Fibroblast of lung (primary cell): Measurements from ENCODE around the gene ZNF774. TPM values are rescaled to one million over a fixed set of nuclear protein-coding genes. Genes with fewer than 3 reads are reported as not detected.
A peak's percentile ranks its signal among the peaks of the same experiment; 100 is the strongest.

ENCODE experiments used
- DNase-seq, 2 donors: peaks; one replicate each; pipeline versions ENCODE4 v3.0.0 to v3.0.0-alpha.2; 2010; ENCODE audit warnings: low read depth in 2 of 2
- H2AFZ ChIP-seq: 2 replicates; pipeline ENCODE4 v1.5.1; 2012; ENCODE audit warnings: low read length, control low read depth, inconsistent platforms
- H3K27ac ChIP-seq: 2 replicates; pipeline ENCODE4 v1.5.1; 2011; ENCODE audit warnings: low read length, control low read depth; ENCODE audit not compliant: insufficient read depth
- H3K27me3 ChIP-seq: 2 replicates; pipeline ENCODE4 v1.5.1; 2011; ENCODE audit warnings: mild to moderate bottlenecking, low read length; ENCODE audit not compliant: control insufficient read depth, insufficient read depth
- H3K36me3 ChIP-seq: 2 replicates; pipeline ENCODE4 v1.5.1; 2011; ENCODE audit warnings: low read length; ENCODE audit not compliant: control insufficient read depth, insufficient read depth
- H3K4me1 ChIP-seq: 2 replicates; pipeline ENCODE4 v1.5.1; 2011; ENCODE audit warnings: low read length; ENCODE audit not compliant: control insufficient read depth, insufficient read depth; ENCODE audit errors: extremely low read depth
- H3K4me2 ChIP-seq: 2 replicates; pipeline ENCODE4 v1.5.1; 2011; ENCODE audit warnings: low read length, control low read depth; ENCODE audit not compliant: insufficient read depth; ENCODE audit errors: extremely low read depth
- H3K4me3 ChIP-seq, 4 experiments: fragments of 200-600 bp in 1 of 4; sonication (generic) in 1 of 4; replicated peaks in 1 of 4; 2 replicates each; pipeline ENCODE4 v1.5.1; 2011 to 2016; ENCODE audit warnings: low read length in 4 of 4, low read depth in 3 of 4, mild to moderate bottlenecking in 3 of 4, control low read depth in 2 of 4, inconsistent platforms in 1 of 4, mixed read lengths in 1 of 4; ENCODE audit not compliant: insufficient read depth in 1 of 4; ENCODE audit errors: control extremely low read depth in 1 of 4
- H3K79me2 ChIP-seq: 2 replicates; pipeline ENCODE4 v1.5.1; 2012; ENCODE audit warnings: mild to moderate bottlenecking, low read length, inconsistent platforms; ENCODE audit not compliant: control insufficient read depth, insufficient read depth
- H3K9ac ChIP-seq: 2 replicates; pipeline ENCODE4 v1.5.1; 2011; ENCODE audit warnings: mild to moderate bottlenecking, low read length, control low read depth; ENCODE audit not compliant: insufficient read depth
- H3K9me3 ChIP-seq: 2 replicates; pipeline ENCODE4 v1.5.1; 2012; ENCODE audit warnings: low read depth, low read length; ENCODE audit not compliant: control insufficient read depth, insufficient read depth
- H4K20me1 ChIP-seq: 2 replicates; pipeline ENCODE4 v1.5.1; 2011; ENCODE audit warnings: low read length; ENCODE audit not compliant: control insufficient read depth, insufficient read depth; ENCODE audit errors: extremely low read depth
- EZH2 ChIP-seq: IDR thresholded peaks from 2 replicates; pipeline ENCODE4 v1.5.1; 2012; ENCODE audit warnings: low read length, control low read depth, mild to moderate bottlenecking; ENCODE audit errors: missing control alignments
- polyA plus RNA-seq, 2 donors: library from polyadenylated mRNA; depleted of rRNA in 1 of 2; stranded (reverse) in 1 of 2; unstranded in 1 of 2; fragments of >200 nt; gene quantifications; 2 replicates each; pipeline ENCODE4 v1.2.1, GENCODE V29; 2011 to 2012; ENCODE audit warnings: missing spikeins in 1 of 2
- total RNA-seq: library from RNA; depleted of rRNA; stranded (reverse); fragments of >200 nt; gene quantifications from 2 replicates; pipeline ENCODE4 v1.2.1, GENCODE V29; 2014
- TF ChIP-seq, protein P1 (sequence below), 2 donors: IDR thresholded peaks in 1 of 2; conservative IDR thresholded peaks in 1 of 2; 1 replicate in 1 of 2; 2 replicates in 1 of 2; pipeline ENCODE4 v1.5.1; 2011 to 2012; ENCODE audit warnings: low read length in 2 of 2, control low read depth in 1 of 2, inconsistent platforms in 1 of 2, low read depth in 1 of 2, mild to moderate bottlenecking in 1 of 2

ZNF774 gene
- total and polyA plus RNA-seq, 2 donors (not counting 1 experiment from before 2014, with no cell fraction given) = 1.3 to 1.8 TPM

DNA sequence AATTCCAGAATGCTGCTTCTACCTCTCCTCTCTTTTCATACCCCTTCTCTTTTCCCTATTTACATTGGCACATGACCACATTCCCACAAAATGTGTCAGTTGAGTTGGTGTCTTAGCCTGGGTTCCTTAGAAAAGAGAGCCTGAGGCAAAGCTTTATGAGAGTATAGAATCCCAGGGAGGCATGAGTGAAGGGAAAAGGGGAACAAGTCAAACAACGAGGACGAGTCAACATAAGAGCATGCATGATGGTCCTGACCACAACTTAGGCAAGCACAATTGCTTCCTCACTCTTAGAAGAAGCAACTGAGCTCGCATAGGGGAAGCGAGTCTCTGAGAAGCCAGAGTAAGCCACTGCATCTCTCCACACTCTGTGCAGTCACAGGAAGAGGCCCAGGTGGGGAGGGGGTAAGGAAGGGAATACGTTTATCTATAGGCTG, 15.4 kb upstream of the ZNF774 start:
- Histone ChIP-seq H3K27ac (no peak overlapping the region), H3K4me2 (no peak overlapping the region), H3K27me3 (no peaks in the 10 kb centered on the region), H3K4me3 (no peak overlapping the region), H3K36me3 (no peaks in the 10 kb centered on the region), H4K20me1 (no peaks in the 10 kb centered on the region), H2AFZ (no peak overlapping the region), H3K9ac (no peak overlapping the region), H3K9me3 (no peaks in the 10 kb centered on the region), H3K79me2 (no peaks in the 10 kb centered on the region), H3K4me1 (no peaks in the 10 kb centered on the region)
- peak; percentile 15 to 76 for DNase-seq
- TF ChIP-seq, protein P1, sequence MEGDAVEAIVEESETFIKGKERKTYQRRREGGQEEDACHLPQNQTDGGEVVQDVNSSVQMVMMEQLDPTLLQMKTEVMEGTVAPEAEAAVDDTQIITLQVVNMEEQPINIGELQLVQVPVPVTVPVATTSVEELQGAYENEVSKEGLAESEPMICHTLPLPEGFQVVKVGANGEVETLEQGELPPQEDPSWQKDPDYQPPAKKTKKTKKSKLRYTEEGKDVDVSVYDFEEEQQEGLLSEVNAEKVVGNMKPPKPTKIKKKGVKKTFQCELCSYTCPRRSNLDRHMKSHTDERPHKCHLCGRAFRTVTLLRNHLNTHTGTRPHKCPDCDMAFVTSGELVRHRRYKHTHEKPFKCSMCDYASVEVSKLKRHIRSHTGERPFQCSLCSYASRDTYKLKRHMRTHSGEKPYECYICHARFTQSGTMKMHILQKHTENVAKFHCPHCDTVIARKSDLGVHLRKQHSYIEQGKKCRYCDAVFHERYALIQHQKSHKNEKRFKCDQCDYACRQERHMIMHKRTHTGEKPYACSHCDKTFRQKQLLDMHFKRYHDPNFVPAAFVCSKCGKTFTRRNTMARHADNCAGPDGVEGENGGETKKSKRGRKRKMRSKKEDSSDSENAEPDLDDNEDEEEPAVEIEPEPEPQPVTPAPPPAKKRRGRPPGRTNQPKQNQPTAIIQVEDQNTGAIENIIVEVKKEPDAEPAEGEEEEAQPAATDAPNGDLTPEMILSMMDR (conservative IDR thresholded peaks at IDR 0.05 in 1 of 2, IDR thresholded peaks at IDR 0.05 in 1 of 2; ENCODE audit: low read depth in 1 of 2, low read length in 2 of 2) = no peak
- no peak for TF ChIP-seq EZH2

DNA sequence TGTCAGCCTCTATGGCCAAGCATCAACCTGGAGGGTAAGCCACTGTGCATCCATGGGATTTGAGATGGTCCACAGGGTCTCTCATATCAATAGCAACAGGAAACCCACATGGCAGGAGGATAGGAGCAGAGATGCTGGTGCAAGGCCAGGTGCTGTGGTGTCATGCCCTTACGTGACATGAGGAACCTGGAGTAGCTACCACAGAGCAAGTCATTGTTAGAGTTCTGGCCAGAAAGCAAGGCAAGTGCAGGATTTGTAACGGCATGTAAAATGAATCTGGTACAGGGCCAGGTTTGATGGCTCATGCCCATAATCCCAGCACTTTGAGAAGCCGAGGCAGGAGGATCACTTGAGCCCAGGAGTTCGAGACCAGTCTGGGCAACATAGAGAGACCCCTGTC, 14.8 kb upstream of the ZNF774 start:
- Histone ChIP-seq H3K27ac (no peak overlapping the region), H3K4me3 (no peak overlapping the region), H3K27me3 (no peaks in the 10 kb centered on the region), H3K4me2 (no peak overlapping the region), H3K9ac (no peak overlapping the region), H4K20me1 (no peaks in the 10 kb centered on the region), H2AFZ (no peak overlapping the region), H3K4me1 (peaks cover under 1% of the 10 kb centered on the region), H3K9me3 (no peaks in the 10 kb centered on the region), H3K79me2 (no peaks in the 10 kb centered on the region), H3K36me3 (no peaks in the 10 kb centered on the region)
- no peak for DNase-seq
- TF ChIP-seq, protein P1 (conservative IDR thresholded peaks at IDR 0.05 in 1 of 2, IDR thresholded peaks at IDR 0.05 in 1 of 2; ENCODE audit: low read depth in 1 of 2, low read length in 2 of 2) = no peak
- TF ChIP-seq EZH2 = no peak

DNA sequence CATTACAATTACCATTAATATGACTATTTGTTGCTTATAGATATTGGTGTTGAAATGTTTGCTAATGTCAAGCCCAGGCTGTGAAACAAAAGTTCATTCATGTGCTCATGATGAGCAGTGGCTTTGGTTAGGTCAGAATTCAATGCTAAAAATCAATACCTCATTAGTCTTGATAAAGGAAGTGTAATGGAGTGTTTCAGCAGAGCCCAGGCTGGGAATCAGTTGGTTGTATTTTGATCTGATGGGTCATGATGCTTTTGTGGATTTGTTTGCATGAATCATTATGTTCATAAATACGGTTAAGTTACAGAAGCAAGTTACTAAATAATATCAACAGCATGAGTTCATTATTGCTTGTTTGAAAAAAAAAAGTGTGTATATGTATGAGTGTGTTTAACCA, 13.6 kb upstream of the ZNF774 start:
- no peak for TF ChIP-seq EZH2
- TF ChIP-seq, protein P1 (conservative IDR thresholded peaks at IDR 0.05 in 1 of 2, IDR thresholded peaks at IDR 0.05 in 1 of 2; ENCODE audit: low read depth in 1 of 2, low read length in 2 of 2) = no peak
- no peak overlapping the region for H2AFZ ChIP-seq
- no peak for DNase-seq
- no peak overlapping the region for H3K4me3 ChIP-seq
- no peak overlapping the region for H3K27ac ChIP-seq
- no peaks in the 10 kb centered on the region for H4K20me1 ChIP-seq
- no peaks in the 10 kb centered on the region for H3K36me3 ChIP-seq
- H3K27me3 ChIP-seq = no peaks in the 10 kb centered on the region
- H3K4me2 ChIP-seq = no peak overlapping the region
- H3K9ac ChIP-seq = no peak overlapping the region
- H3K4me1 ChIP-seq = peaks cover 8% of the 10 kb centered on the region
- H3K9me3 ChIP-seq = no peaks in the 10 kb centered on the region
- no peaks in the 10 kb centered on the region for H3K79me2 ChIP-seq
